Left colon (tissue), 2 donors: ENCODE measurements around the gene ITGAV. TPM values are rescaled to one million over a fixed set of nuclear protein-coding genes. Genes with fewer than 3 reads are reported as not detected.

Source experiments
- ATAC-seq: fragments of 200-7000 bp; cut with Tn5 transposase; one replicate; pipeline ENCODE4 v1.9.1; 2020; ENCODE audit warnings: mild to moderate bottlenecking, moderate library complexity
- DNase-seq, 2 donors: peaks; one replicate each; pipeline ENCODE4 v3.0.0-alpha.2; 2020
- intact Hi-C, 2 donors: fragments of 100-400 bp; cut with DNase I in 1 of 2; cut with micrococcal nuclease in 1 of 2; formaldehyde crosslinking; loops; one replicate each; pipeline versions ENCODE4 v1.11.2 to v1.14.0; 2022; cut with DNase I, micrococcal nuclease
- total RNA-seq, 2 donors: library from RNA; stranded (reverse); fragmentation: NEBNext Ultra II Directional; extraction: Animal tissue kit (Norgen Biotek cat#: 25700); gene quantifications; one replicate each; pipeline ENCODE4 v1.2.1, GENCODE V29; 2021
- donor health status: DM: no; HTN: no; CAD: no.
- donor health status: DM: yes; HTN: yes; CAD: no.

Gene ITGAV
- total RNA-seq, 2 donors from 2014 or later = 39.6 to 50.8 TPM

- ATAC-seq (no peak), DNase-seq (no peak)
- intact Hi-C loops = no loop called here
Measured at GRCh38 chr2:186569897-186570296, 20.0 kb upstream of the ITGAV start.

DNA sequence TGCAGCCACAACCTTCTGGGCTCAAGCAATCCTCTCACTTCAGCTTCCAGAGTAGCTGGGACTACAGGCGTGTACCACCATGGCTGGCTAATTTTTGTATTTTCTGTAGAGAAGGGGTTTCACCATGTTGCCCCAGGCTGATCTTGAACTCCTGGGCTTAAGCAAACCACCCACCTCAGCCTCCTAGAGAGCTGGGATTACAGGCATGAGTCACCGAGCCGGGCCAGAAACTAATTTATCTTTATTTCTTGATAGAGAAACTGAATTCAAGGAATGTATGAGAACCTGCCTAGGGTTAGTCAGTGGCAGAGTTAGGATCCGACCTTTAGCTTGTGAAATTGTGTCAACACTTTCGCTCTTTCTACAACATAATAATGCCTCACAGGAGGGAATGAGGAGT is 19.3 kb upstream of the ITGAV start:
- ATAC-seq = no peak
- DNase-seq = no peak
- intact Hi-C loops = no loop called here

DNA sequence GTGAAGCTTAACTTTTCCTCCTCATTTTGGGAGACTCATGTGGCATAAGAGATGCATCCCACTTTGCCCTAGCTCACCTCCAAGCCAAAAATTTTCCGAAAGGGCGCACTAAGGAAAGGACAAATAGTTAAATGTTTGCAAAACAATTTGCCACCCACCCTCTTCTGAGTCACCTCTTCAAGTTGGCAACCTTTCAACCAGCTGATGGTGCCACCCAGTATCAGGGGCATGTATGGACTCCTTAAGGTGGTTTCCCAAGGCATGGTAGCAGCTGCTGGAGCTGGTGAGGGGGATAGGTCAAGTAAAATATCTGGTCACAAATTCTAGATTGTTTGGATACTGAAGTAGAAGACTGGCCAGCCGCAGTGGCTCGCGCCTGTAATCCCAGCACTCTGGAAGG is 17.2 kb upstream of the ITGAV start:
- DNase-seq (no peak), ATAC-seq (no peak)
- intact Hi-C loops = no loop called here

GRCh38 chr2:186573531-186573930 is 16.3 kb upstream of the ITGAV start:
- DNase-seq = no peak
- intact Hi-C loops = no loop called here
- ATAC-seq = no peak

DNA sequence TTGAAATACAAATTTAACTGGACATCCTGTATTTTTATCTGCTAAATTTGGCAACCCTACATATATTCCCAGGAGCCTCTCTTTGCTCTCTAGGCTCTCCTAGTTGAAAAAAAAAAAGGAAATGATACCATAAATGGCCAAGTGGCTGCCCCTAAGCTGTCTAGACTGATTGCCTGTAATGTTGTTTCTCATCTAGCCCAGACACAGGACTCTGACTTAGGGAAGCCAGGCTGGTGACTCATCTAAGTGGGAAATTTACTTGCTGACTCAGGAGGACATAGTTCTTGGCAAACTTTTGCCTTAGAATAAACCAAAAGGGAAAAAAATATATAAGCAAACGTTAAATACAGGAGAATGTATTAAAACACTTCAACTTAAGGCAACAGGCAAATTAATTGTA is 14.6 kb upstream of the ITGAV start:
- intact Hi-C loops = no loop called here
- DNase-seq (no peak), ATAC-seq (peak; percentile 71)

GRCh38 chr2:186575856-186576255 is 14.0 kb upstream of the ITGAV start:
- DNase-seq (no peak), ATAC-seq (no peak)
- intact Hi-C loops = no loop called here

DNA sequence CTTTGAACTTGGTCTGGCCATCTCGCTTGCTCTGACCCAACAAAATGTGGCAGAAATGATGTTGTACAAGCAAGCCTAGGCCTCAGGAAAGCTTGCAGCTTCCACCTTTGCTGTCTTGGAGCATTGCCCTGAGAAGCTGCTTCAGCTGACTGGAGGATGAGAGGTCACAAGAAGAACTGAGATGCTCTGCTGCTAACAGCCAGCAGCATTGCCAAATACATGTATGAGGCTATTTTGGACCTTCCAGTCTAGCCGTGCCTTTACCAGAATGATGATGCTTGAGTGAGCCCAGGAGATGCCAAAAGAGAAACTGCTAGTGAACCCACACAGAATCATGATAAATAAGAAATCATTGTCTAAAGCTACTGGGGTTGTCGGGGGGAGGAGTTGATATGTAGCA is 13.2 kb upstream of the ITGAV start:
- intact Hi-C loops = no loop called here
- ATAC-seq (no peak), DNase-seq (no peak)

GRCh38 chr2:186582698-186583097 is 7.2 kb upstream of the ITGAV start:
- intact Hi-C loops = no loop called here

GRCh38 chr2:186584053-186584452 is 5.8 kb upstream of the ITGAV start:
- ATAC-seq (no peak), DNase-seq (no peak)
- intact Hi-C loops = no loop called here

More at GRCh38 chr2:186582698-186583097, 7.2 kb upstream of the ITGAV start:
- no peak for DNase-seq
- no peak for ATAC-seq

DNA sequence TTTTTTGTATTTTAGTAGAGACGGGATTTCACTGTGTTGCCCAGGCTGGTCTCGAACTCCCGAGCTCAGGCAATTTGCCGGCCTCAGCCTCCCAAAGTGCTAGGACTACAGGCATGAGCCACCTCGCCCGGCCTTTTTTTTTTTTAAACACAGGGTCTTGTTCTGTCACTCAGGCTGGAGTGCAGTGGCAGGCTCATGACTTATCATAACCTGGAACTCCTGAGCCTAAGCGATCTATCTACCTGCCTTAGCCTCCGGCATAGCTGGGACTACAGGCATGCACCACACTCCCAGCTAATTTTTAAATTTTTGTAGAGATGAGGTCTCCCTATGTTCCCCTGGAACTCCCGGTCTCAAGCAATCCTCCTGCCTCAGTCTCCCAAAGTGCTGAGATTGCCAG is 1.4 kb upstream of the ITGAV start:
- no peak for DNase-seq
- no peak for ATAC-seq
- intact Hi-C loops = no loop called here

GRCh38 chr2:186588940-186589611 is 780 bp upstream of the ITGAV start:
- intact Hi-C loops = no loop called here
- ATAC-seq = peak; percentile 0
- DNase-seq = peak in 1 of 2 donors; percentile 27

DNA sequence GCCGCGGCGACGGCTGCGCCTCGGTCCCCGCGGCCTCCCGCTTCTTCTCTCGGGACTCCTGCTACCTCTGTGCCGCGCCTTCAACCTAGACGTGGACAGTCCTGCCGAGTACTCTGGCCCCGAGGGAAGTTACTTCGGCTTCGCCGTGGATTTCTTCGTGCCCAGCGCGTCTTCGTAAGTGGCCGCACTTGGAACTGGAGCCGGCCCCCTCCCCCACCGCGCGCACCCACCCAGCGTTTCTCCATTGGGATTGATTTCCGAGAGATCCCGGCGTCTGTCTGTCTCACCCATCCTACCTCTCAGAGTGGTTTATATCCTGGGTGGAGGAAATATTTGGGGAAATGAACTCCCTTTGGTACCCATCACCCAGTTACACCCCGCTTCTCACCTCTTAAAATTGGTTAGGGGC is 498 bp downstream of the ITGAV start:
- DNase-seq (peak; percentile 36 to 62), ATAC-seq (peak; percentile 31)
- intact Hi-C loops = no loop called here

- ATAC-seq (peak; percentile 13), DNase-seq (peak in 1 of 2 donors; percentile 13)
- intact Hi-C loops = no loop called here
Measured at GRCh38 chr2:186590759-186591505, 1.1 kb downstream of the ITGAV start.

DNA sequence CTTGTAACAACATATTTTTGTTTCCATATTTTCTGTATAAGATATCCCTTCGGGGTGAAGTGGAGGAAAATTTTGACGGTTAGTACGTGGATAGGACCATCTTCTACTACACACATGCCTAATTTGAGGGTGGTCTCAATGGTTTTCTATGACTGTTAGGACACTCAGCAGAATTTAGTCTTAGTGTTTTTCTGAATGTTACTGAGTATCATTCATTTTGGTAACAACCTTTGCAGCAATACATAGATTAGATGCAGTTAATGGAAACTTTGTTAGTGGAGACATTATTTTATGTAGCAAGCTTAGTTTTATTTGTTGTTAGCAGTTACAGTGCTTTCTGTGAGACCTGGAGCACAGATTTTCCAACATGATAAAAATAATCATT is 1.6 kb downstream of the ITGAV start:
- ATAC-seq (no peak), DNase-seq (no peak)
- intact Hi-C loops = no loop called here

- ATAC-seq = no peak
- DNase-seq = no peak
- intact Hi-C loops = no loop called here
Measured at GRCh38 chr2:186592137-186592875, 2.5 kb downstream of the ITGAV start.

GRCh38 chr2:186593523-186593922 is 3.7 kb downstream of the ITGAV start:
- no peak for ATAC-seq
- intact Hi-C loops = no loop called here
- no peak for DNase-seq

GRCh38 chr2:186594001-186594722 is 4.3 kb downstream of the ITGAV start:
- DNase-seq = no peak
- no peak for ATAC-seq
- intact Hi-C loops = no loop called here

GRCh38 chr2:186595219-186595618 is 5.4 kb downstream of the ITGAV start:
- DNase-seq = no peak
- ATAC-seq = no peak
- intact Hi-C loops = no loop called here

DNA sequence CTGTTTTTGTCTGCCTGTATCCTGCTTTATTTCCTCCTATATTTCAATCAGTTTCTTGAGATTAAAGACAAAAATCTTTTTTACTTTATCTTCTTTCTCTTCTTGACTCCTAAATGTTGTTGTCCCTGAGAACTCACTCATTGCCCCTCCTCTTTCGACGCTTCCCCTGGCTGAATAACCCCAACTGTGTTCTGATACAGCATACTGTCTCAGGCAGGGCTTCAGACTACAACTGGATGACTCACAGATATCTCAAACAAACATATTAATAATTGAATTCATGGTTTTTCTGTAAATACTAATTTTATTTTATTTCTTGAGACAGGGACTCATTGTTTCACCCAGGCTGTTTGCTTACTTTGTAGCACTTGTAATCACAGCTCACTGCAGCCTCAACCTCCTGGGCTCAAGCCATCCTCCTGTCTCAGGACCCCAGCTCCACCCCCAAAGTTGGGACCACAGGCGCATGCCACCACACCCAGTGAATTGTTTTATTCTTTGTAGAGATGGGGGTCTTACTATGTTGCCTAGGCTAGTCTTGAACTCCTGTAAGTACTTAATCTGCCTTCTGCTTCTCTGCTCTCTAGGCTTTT is 9.4 kb downstream of the ITGAV start:
- DNase-seq (no peak), ATAC-seq (no peak)
- intact Hi-C loops = no loop called here
